Neural progenitor cell (in vitro differentiated cells): ENCODE results near the gene NUTF2. TPM values are rescaled to one million over a fixed set of nuclear protein-coding genes. Genes with fewer than 3 reads are reported as not detected.

ENCODE experiments used
- DNase-seq: peaks from one replicate; pipeline ENCODE4 v3.0.0-alpha.2; 2016; ENCODE audit warnings: low spot score
- H2AFZ ChIP-seq: fragments of 200-600 bp; sonication (generic); replicated peaks from 2 replicates; pipeline ENCODE4 v1.6.1; 2016; ENCODE audit warnings: antibody characterized with exemption
- H3F3A ChIP-seq: fragments of 200-600 bp; sonication (generic); 2 replicates; pipeline ENCODE4 v1.6.1; 2016; ENCODE audit warnings: antibody characterized with exemption, low read depth
- H3K27ac ChIP-seq: fragments of 200-600 bp; sonication (generic); 2 replicates; pipeline ENCODE4 v1.5.1; 2016; ENCODE audit warnings: mild to moderate bottlenecking
- H3K27me3 ChIP-seq: fragments of 200-600 bp; sonication (generic); 2 replicates; pipeline ENCODE4 v1.6.1; 2016; ENCODE audit warnings: mild to moderate bottlenecking, moderate library complexity
- H3K36me3 ChIP-seq: fragments of 200-600 bp; sonication (generic); 2 replicates; pipeline ENCODE4 v1.5.1; 2016
- H3K4me1 ChIP-seq: fragments of 200-600 bp; sonication (generic); 2 replicates; pipeline ENCODE4 v1.6.1; 2016; ENCODE audit warnings: mixed run types
- H3K4me2 ChIP-seq: fragments of 200-600 bp; sonication (generic); 2 replicates; pipeline ENCODE4 v1.6.1; 2016
- H3K4me3 ChIP-seq: fragments of 200-600 bp; sonication (generic); 2 replicates; pipeline ENCODE4 v1.5.1; 2016
- H3K79me2 ChIP-seq: fragments of 200-600 bp; sonication (generic); 2 replicates; pipeline ENCODE4 v1.6.1; 2016; ENCODE audit warnings: low read depth
- H3K9ac ChIP-seq: fragments of 200-600 bp; sonication (generic); 2 replicates; pipeline ENCODE4 v1.6.1; 2016
- H3K9me3 ChIP-seq: fragments of 200-600 bp; sonication (generic); 2 replicates; pipeline ENCODE4 v1.5.1; 2016; ENCODE audit warnings: low read depth
- H4K20me1 ChIP-seq: fragments of 200-600 bp; sonication (generic); 2 replicates; pipeline ENCODE4 v1.6.1; 2016; ENCODE audit warnings: low read depth
- H3K27ac Mint-ChIP-seq: 3 replicates; pipeline ENCODE4 v1.8.0; 2021; ENCODE audit warnings: mixed read lengths
- H3K27me3 Mint-ChIP-seq: 2 replicates; pipeline ENCODE4 v1.8.0; 2022; ENCODE audit warnings: low read depth, mild to moderate bottlenecking, inconsistent platforms, moderate library complexity, mixed read lengths; ENCODE audit not compliant: insufficient read depth
- H3K36me3 Mint-ChIP-seq: 3 replicates; pipeline ENCODE4 v1.8.0; 2021; ENCODE audit warnings: mixed read lengths
- H3K4me1 Mint-ChIP-seq: 3 replicates; pipeline ENCODE4 v1.8.0; 2021; ENCODE audit warnings: mixed read lengths
- H3K4me3 Mint-ChIP-seq: 3 replicates; pipeline ENCODE4 v1.8.0; 2021; ENCODE audit warnings: mild to moderate bottlenecking, moderate library complexity, mixed read lengths
- H3K9me3 Mint-ChIP-seq: 3 replicates; pipeline ENCODE4 v1.8.0; 2020; ENCODE audit warnings: mixed read lengths
- CTCF ChIP-seq: fragments of 200-600 bp; sonication (generic); IDR thresholded peaks from 2 replicates; pipeline ENCODE4 v1.5.1; 2017; ENCODE audit warnings: antibody characterized with exemption, mild to moderate bottlenecking
- EZH2 ChIP-seq: fragments of 200-600 bp; sonication (generic); IDR thresholded peaks from 2 replicates; pipeline ENCODE4 v1.6.1; 2017; ENCODE audit warnings: antibody characterized with exemption, mild to moderate bottlenecking, moderate library complexity
- EZH2phosphoT487 ChIP-seq: fragments of 200-600 bp; sonication (generic); IDR thresholded peaks from 2 replicates; pipeline ENCODE4 v1.6.1; 2017; ENCODE audit warnings: antibody characterized with exemption
- total RNA-seq: library from RNA; depleted of rRNA; stranded (reverse); fragments of >200 nt; gene quantifications from 2 replicates; pipeline ENCODE4 v1.2.3, GENCODE V29; 2015; ENCODE audit warnings: low replicate concordance

NUTF2 gene
- total RNA-seq, 1 donor from 2014 or later, result 133 TPM

GRCh38 chr16:67801883-67802282 is 44.9 kb upstream of the NUTF2 start:
- TF ChIP-seq EZH2 (no peak), CTCF (no peak), EZH2phosphoT487 (no peak)
- Mint-ChIP-seq H3K36me3 (peaks cover 22% of the 10 kb centered on the region), H3K9me3 (no peaks in the 10 kb centered on the region), H3K4me1 (peaks cover 9% of the 10 kb centered on the region), H3K27ac (no peak overlapping the region), H3K4me3 (no peak overlapping the region), H3K27me3 (peaks cover 2% of the 10 kb centered on the region)
- peaks cover 27% of the 10 kb centered on the region for H4K20me1 ChIP-seq
- H3K9ac ChIP-seq, result no peak overlapping the region
- H2AFZ ChIP-seq, result no peak overlapping the region
- H3K4me2 ChIP-seq, result no peak overlapping the region
- H3F3A ChIP-seq, result peaks cover 3% of the 10 kb centered on the region
- H3K36me3 ChIP-seq, result no peaks in the 10 kb centered on the region
- no peaks in the 10 kb centered on the region for H3K27me3 ChIP-seq
- no peak overlapping the region for H3K4me3 ChIP-seq
- peaks cover 6% of the 10 kb centered on the region for H3K4me1 ChIP-seq
- no peak overlapping the region for H3K27ac ChIP-seq
- DNase-seq, result no peak
- H3K79me2 ChIP-seq, result peaks cover 85% of the 10 kb centered on the region
- no peaks in the 10 kb centered on the region for H3K9me3 ChIP-seq

GRCh38 chr16:67803894-67804293 is 42.8 kb upstream of the NUTF2 start:
- Mint-ChIP-seq H3K27ac (no peak overlapping the region), H3K4me3 (peak overlapping the region; percentile 92), H3K4me1 (peaks cover 14% of the 10 kb centered on the region), H3K36me3 (peaks cover 18% of the 10 kb centered on the region), H3K9me3 (no peaks in the 10 kb centered on the region), H3K27me3 (peaks cover 2% of the 10 kb centered on the region)
- Histone ChIP-seq H4K20me1 (peaks cover 27% of the 10 kb centered on the region), H3K4me2 (no peak overlapping the region), H3K36me3 (no peaks in the 10 kb centered on the region), H3K79me2 (peaks cover 67% of the 10 kb centered on the region), H3K4me3 (no peak overlapping the region), H3F3A (peaks cover 9% of the 10 kb centered on the region), H3K4me1 (peaks cover 6% of the 10 kb centered on the region), H3K27ac (no peak overlapping the region), H3K9ac (no peak overlapping the region), H3K9me3 (no peaks in the 10 kb centered on the region), H3K27me3 (no peaks in the 10 kb centered on the region), H2AFZ (no peak overlapping the region)
- TF ChIP-seq CTCF, result no peak
- TF ChIP-seq EZH2, result no peak
- no peak for TF ChIP-seq EZH2phosphoT487
- DNase-seq, result no peak

GRCh38 chr16:67804853-67805542 is 41.7 kb upstream of the NUTF2 start:
- peaks cover 9% of the 10 kb centered on the region for H3F3A ChIP-seq
- Mint-ChIP-seq H3K9me3 (no peaks in the 10 kb centered on the region), H3K36me3 (peaks cover 14% of the 10 kb centered on the region), H3K4me1 (peaks cover 14% of the 10 kb centered on the region), H3K4me3 (peak overlapping the region; percentile 92), H3K27ac (peak overlapping the region; percentile 81), H3K27me3 (peaks cover 2% of the 10 kb centered on the region)
- peaks cover 21% of the 10 kb centered on the region for H4K20me1 ChIP-seq
- peaks cover 6% of the 10 kb centered on the region for H3K4me1 ChIP-seq
- no peak overlapping the region for H3K27ac ChIP-seq
- H3K4me3 ChIP-seq, result peak overlapping the region; percentile 98
- peak overlapping the region; percentile 98 for H3K4me2 ChIP-seq
- H3K36me3 ChIP-seq, result no peaks in the 10 kb centered on the region
- TF ChIP-seq EZH2, result no peak
- no peak for TF ChIP-seq EZH2phosphoT487
- TF ChIP-seq CTCF, result no peak
- H3K79me2 ChIP-seq, result peaks cover 62% of the 10 kb centered on the region
- H3K9me3 ChIP-seq, result no peaks in the 10 kb centered on the region
- H3K9ac ChIP-seq, result peak overlapping the region; percentile 97
- DNase-seq, result no peak
- no peaks in the 10 kb centered on the region for H3K27me3 ChIP-seq
- no peak overlapping the region for H2AFZ ChIP-seq
